ENCODE data around the gene DEFB114.

The DEFB114 gene

GRCh38 chr6:49937017-49937416 lies 26.9 kb downstream of the DEFB114 start:
- DNase-seq (ENCODE audit: low read depth, low spot score): no peak

DNA sequence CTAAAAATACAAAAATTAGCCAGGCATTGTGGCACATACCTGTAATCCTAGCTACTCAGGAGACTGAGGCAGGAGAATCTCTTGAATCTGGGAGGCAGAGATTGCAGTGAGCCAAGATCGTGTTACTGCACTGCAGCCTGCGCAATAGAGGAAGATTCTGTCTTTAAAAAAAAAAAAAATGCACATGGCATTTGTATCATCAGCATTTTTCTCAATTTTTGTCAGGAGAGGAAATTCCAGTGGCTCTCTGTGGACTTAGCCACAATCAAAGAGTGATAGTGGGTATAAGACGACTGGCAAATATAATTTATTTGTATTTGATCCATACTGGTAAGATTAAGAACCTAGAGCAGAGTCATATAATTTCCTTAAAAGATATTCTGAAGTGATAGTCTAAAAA lies 28.6 kb downstream of the DEFB114 start:
- no peak for DNase-seq (ENCODE audit: low read depth, low spot score)

- no peak for DNase-seq (ENCODE audit: low read depth, low spot score)
These were observed 29.2 kb downstream of the DEFB114 start for GRCh38 chr6:49934770-49935169.

DNA sequence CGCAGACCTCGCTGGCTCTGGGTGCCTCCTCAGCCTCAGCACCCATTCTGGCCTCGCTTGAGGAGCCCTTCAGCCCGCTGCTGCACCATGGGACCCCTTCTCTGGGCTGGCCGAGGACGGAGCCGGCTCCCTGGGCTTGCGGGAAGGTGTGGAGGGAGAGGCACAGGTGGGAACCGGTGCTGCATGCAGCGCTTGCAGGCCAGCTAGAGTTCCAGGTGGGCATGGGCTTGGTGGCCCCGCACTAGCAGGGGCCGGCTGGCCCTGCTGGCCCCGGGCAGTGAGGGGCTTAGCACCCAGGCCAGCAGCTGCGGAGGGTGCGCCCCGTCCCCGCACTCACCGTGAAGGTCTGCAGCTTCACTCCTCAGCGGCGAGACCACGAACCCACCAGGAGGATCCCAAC lies 30.4 kb downstream of the DEFB114 start:
- no peak for DNase-seq (ENCODE audit: low read depth, low spot score)

DNA sequence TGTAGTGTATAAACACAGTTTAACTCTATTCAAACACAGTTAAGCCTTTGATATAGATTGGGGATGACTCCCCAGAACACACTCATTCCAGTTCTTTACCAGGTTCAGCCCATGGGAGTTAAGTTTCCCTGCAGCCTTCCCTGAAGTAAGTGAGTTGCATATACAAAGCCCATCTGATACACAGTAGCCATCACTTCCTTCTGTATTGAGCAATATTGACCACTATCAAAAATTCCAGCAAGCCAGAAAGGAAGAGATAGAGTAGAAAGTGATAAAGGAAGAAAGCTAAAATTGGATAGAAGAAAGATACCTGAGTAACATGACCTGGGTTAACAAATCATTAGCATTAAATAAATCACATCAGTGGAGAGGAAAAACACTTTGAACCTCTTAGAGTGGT lies 34.6 kb downstream of the DEFB114 start:
- DNase-seq (ENCODE audit: low read depth, low spot score): no peak

GRCh38 chr6:49923826-49924225 lies 40.1 kb downstream of the DEFB114 start:
- DNase-seq (ENCODE audit: low read depth, low spot score): peak; percentile 65

- no peak for DNase-seq (ENCODE audit: low read depth, low spot score)
These were observed 43.9 kb downstream of the DEFB114 start for GRCh38 chr6:49919935-49920644.

- no peak for DNase-seq (ENCODE audit: low read depth, low spot score)
These were observed 44.7 kb downstream of the DEFB114 start for GRCh38 chr6:49919261-49919660.

GRCh38 chr6:49918787-49919186 lies 45.2 kb downstream of the DEFB114 start:
- peak; percentile 33 for DNase-seq (ENCODE audit: low read depth, low spot score)

GRCh38 chr6:49915035-49915434 lies 48.9 kb downstream of the DEFB114 start:
- no peak for DNase-seq (ENCODE audit: low read depth, low spot score)

GRCh38 chr6:49913636-49914375 lies 50.2 kb downstream of the DEFB114 start:
- no peak for DNase-seq (ENCODE audit: low read depth, low spot score)

GRCh38 chr6:49912196-49912595 lies 51.8 kb downstream of the DEFB114 start:
- no peak for DNase-seq (ENCODE audit: low read depth, low spot score)

DNA sequence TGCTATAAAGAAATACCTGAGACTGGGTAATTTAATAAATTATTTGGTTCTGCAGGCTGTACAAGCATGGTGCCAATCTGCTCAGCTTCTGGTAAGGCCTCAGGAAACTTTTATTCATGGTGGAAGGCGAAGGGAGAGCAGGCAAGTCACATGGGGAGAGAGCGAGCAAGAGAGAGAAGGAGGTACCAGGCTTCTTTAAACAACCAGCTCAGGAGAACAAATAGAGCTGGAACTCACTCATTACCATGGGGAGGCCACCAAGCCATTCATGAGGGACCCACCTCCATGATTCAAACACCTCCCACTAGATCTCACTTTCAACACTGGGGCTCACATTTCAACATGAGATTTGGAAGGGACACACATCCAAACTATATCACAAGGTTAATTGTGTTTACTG lies 52.7 kb downstream of the DEFB114 start:
- DNase-seq (ENCODE audit: low read depth, low spot score): peak; percentile 61
